HepG2 (cell line): ENCODE data around the gene SLC4A2. TPM values are rescaled to one million over a fixed set of nuclear protein-coding genes. Genes with fewer than 3 reads are reported as not detected.
A peak's percentile ranks its signal among the peaks of the same experiment; 100 is the strongest.

Experiments used
- AKAP8 ChIP-seq: sonication (generic); formaldehyde crosslinking; IDR thresholded peaks from 2 replicates; pipeline ENCODE4 v1.5.1; 2020; ENCODE audit warnings: mild to moderate bottlenecking, missing genetic modification reagents
- GPBP1L1 ChIP-seq: sonication (generic); formaldehyde crosslinking; IDR thresholded peaks from 2 replicates; pipeline ENCODE4 v1.5.0; 2020; ENCODE audit warnings: mild to moderate bottlenecking, missing genetic modification reagents
- HMG20B ChIP-seq: conservative IDR thresholded peaks from 2 replicates; pipeline ENCODE4 v1.6.1; 2016; ENCODE audit warnings: missing genetic modification reagents, missing compliant biosample characterization
- MYNN ChIP-seq: sonication (generic); formaldehyde crosslinking; IDR thresholded peaks from 2 replicates; pipeline ENCODE4 v1.4.0; 2020; ENCODE audit warnings: mild to moderate bottlenecking, low read depth, missing genetic modification reagents
- NFE2L1 ChIP-seq: sonication (generic); formaldehyde crosslinking; IDR thresholded peaks from 2 replicates; pipeline ENCODE4 v1.4.0; 2020; ENCODE audit warnings: missing genetic modification reagents, mild to moderate bottlenecking, borderline replicate concordance
- PHF8 ChIP-seq: sonication (generic); formaldehyde crosslinking; IDR thresholded peaks from 2 replicates; pipeline ENCODE4 v1.5.0; 2020; ENCODE audit warnings: missing genetic modification reagents
- TGIF2 ChIP-seq: IDR thresholded peaks from 2 replicates; pipeline ENCODE4 v1.6.1; 2016; ENCODE audit warnings: control low read depth, missing compliant biosample characterization
- ZBTB14 ChIP-seq: sonication (generic); formaldehyde crosslinking; IDR thresholded peaks from 2 replicates; pipeline ENCODE4 v1.4.0; 2020; ENCODE audit warnings: missing genetic modification reagents
- ZFX ChIP-seq: sonication (generic); formaldehyde crosslinking; IDR thresholded peaks from 2 replicates; pipeline ENCODE4 v1.4.0; 2020; ENCODE audit warnings: mild to moderate bottlenecking, low read depth, missing genetic modification reagents, moderate library complexity
- ZGPAT ChIP-seq: IDR thresholded peaks from 2 replicates; pipeline ENCODE4 v1.6.1; 2016; ENCODE audit warnings: mild to moderate bottlenecking
- ZIK1 ChIP-seq: sonication (generic); formaldehyde crosslinking; IDR thresholded peaks from 2 replicates; pipeline ENCODE4 v1.5.0; 2020; ENCODE audit warnings: mild to moderate bottlenecking, low read depth, missing genetic modification reagents, borderline replicate concordance
- ZNF281 ChIP-seq: sonication (generic); formaldehyde crosslinking; IDR thresholded peaks from 2 replicates; pipeline ENCODE4 v1.4.0; 2020; ENCODE audit warnings: missing genetic modification reagents, borderline replicate concordance
- ZNF362 ChIP-seq: sonication (generic); formaldehyde crosslinking; IDR thresholded peaks from 2 replicates; pipeline ENCODE4 v1.4.0; 2020; ENCODE audit warnings: missing genetic modification reagents, mild to moderate bottlenecking, borderline replicate concordance
- ZNF414 ChIP-seq: sonication (generic); formaldehyde crosslinking; IDR thresholded peaks from 2 replicates; pipeline ENCODE4 v1.5.0; 2020; ENCODE audit warnings: missing genetic modification reagents
- ZNF546 ChIP-seq: sonication (generic); formaldehyde crosslinking; conservative IDR thresholded peaks from 2 replicates; pipeline ENCODE4 v1.8.1; 2023; ENCODE audit warnings: mild to moderate bottlenecking, missing genetic modification reagents
- ZNF615 ChIP-seq: sonication (generic); formaldehyde crosslinking; IDR thresholded peaks from 2 replicates; pipeline ENCODE4 v1.5.0; 2020; ENCODE audit warnings: mild to moderate bottlenecking, missing genetic modification reagents, borderline replicate concordance
- ZNF691 ChIP-seq: sonication (generic); formaldehyde crosslinking; IDR thresholded peaks from 2 replicates; pipeline ENCODE4 v1.4.0; 2020; ENCODE audit warnings: missing genetic modification reagents, low read depth, mild to moderate bottlenecking, borderline replicate concordance
- ZNF777 ChIP-seq: sonication (generic); formaldehyde crosslinking; IDR thresholded peaks from 2 replicates; pipeline ENCODE4 v1.4.0; 2020; ENCODE audit warnings: missing genetic modification reagents
- polyA plus RNA-seq, 8 experiments: library from polyadenylated mRNA; depleted of rRNA in 3 of 8; stranded (reverse) in 7 of 8; unstranded in 1 of 8; fragments of >200 nt; fragmentation: Illumina TruSeq in 4 of 8; extraction: Trizol in 4 of 8; gene quantifications; 2 replicates each; pipeline versions ENCODE4 v1.2.1 to v1.2.3, GENCODE V29; 2011 to 2016; ENCODE audit warnings: low read depth in 4 of 8, missing spikeins in 1 of 8, mixed read lengths in 1 of 8; ENCODE audit not compliant: insufficient read depth in 1 of 8
- total RNA-seq, 5 experiments: library from RNA; depleted of rRNA; stranded (reverse); fragments of >200 nt; fragmentation: Illumina TruSeq; extraction: Trizol; gene quantifications; 2 replicates each; pipeline ENCODE4 v1.2.3, GENCODE V29; 2016; ENCODE audit warnings: low read depth in 1 of 5

Gene SLC4A2
- total and polyA plus RNA-seq, 2 of the 13 experiments (the other 11 are each of a cell fraction or from before 2014, with no cell fraction given) = 51.9 to 73.4 TPM

- TF ChIP-seq ZNF281 (CRISPR knock-in tag) (peak; percentile 4; the same call in 1 of the 2 replicates), ZBTB14 (peak; percentile 30; the same call in 1 of the 2 replicates), TGIF2 (CRISPR knock-in tag) (0 out of 2 replicates have a peak, but pooled peaks have one; percentile 34), PHF8 (CRISPR knock-in tag) (peak; percentile 77), MYNN (CRISPR knock-in tag) (0 out of 2 replicates have a peak, but pooled peaks have one; percentile 52), ZNF615 (no peak), GPBP1L1 (CRISPR knock-in tag) (no peak), ZNF546 (no peak), ZNF691 (CRISPR knock-in tag) (0 out of 2 replicates have a peak, but pooled peaks have one; percentile 23), ZNF362 (peak; percentile 27; the same call in 1 of the 2 replicates), ZFX (CRISPR knock-in tag) (peak; percentile 90), ZNF777 (CRISPR knock-in tag) (peak; percentile 52; the same call in 1 of the 2 replicates), HMG20B (CRISPR knock-in tag) (no peak), ZIK1 (CRISPR knock-in tag) (no peak), ZNF414 (CRISPR knock-in tag) (no peak), AKAP8 (CRISPR knock-in tag) (peak; percentile 7; the same call in 1 of the 2 replicates), NFE2L1 (CRISPR knock-in tag) (no peak), ZGPAT (CRISPR knock-in tag) (peak; percentile 53; the same call in 1 of the 2 replicates)
These were observed 28.0 kb downstream of the SLC4A2 start (continued) for GRCh38 chr7:151087245-151088018.
